Measurements from ENCODE around the gene AUTS2. TPM values are rescaled to one million over a fixed set of nuclear protein-coding genes. Genes with fewer than 3 reads are reported as not detected.

Gene AUTS2
- polyA plus RNA-seq, 1 donor from 2014 or later: 97.3 TPM

GRCh38 chr7:70706698-70707097 is 1108.4 kb downstream of the AUTS2 start:
- Histone ChIP-seq H2AFZ (ENCODE audit: low read depth, low read length) (no peak overlapping the region), H3K9ac (ENCODE audit: low read length) (no peak overlapping the region), H4K20me1 (ENCODE audit: insufficient read depth) (peaks cover 95% of the 10 kb centered on the region), H3F3A (ENCODE audit: insufficient read depth, low read length, poor library complexity, severe bottlenecking) (peaks cover 14% of the 10 kb centered on the region), H3K4me2 (ENCODE audit: low read length) (no peak overlapping the region), H3K27me3 (ENCODE audit: insufficient read depth, low read depth, low read length) (no peaks in the 10 kb centered on the region), H3K9me2 (ENCODE audit: insufficient read depth, low read length) (no peaks in the 10 kb centered on the region), H3K79me2 (replicated peaks; ENCODE audit: insufficient read depth, low read length) (peaks cover 97% of the 10 kb centered on the region), H3K4me3 (ENCODE audit: low read length) (peak overlapping the region; percentile 87), H3K9me3 (ENCODE audit: low read length) (no peaks in the 10 kb centered on the region), H3K27ac (ENCODE audit: low read length) (no peak overlapping the region), H3K36me3 (ENCODE audit: insufficient read depth, low read length) (no peaks in the 10 kb centered on the region)
- TF ChIP-seq MXI1 (conservative IDR thresholded peaks at IDR 0.05; ENCODE audit: poor library complexity, severe bottlenecking): no peak
- no peak for TF ChIP-seq POLR2AphosphoS5 (IDR thresholded peaks at IDR 0.05)
- TF ChIP-seq EP300 (conservative IDR thresholded peaks at IDR 0.05; ENCODE audit: poor library complexity, severe bottlenecking): no peak
- no peak for TF ChIP-seq SMC3 (conservative IDR thresholded peaks at IDR 0.05; ENCODE audit: poor library complexity)
- TF ChIP-seq EZH2 (IDR thresholded peaks at IDR 0.05; ENCODE audit: borderline replicate concordance, insufficient read depth, low read length, poor library complexity, severe bottlenecking): no peak
- TF ChIP-seq REST (IDR thresholded peaks at IDR 0.05; ENCODE audit: borderline replicate concordance): no peak
- no peak for TF ChIP-seq TAF1 (IDR thresholded peaks at IDR 0.05; ENCODE audit: low read depth)
- no peak for TF ChIP-seq RAD21 (conservative IDR thresholded peaks at IDR 0.05)
- TF ChIP-seq CTCF (IDR thresholded peaks at IDR 0.05; ENCODE audit: poor library complexity, severe bottlenecking): no peak

- H2AFZ ChIP-seq (ENCODE audit: low read depth, low read length): no peak overlapping the region
- H3K4me3 ChIP-seq (ENCODE audit: low read length): no peak overlapping the region
- peaks cover 96% of the 10 kb centered on the region for H3K79me2 ChIP-seq (replicated peaks; ENCODE audit: insufficient read depth, low read length)
- H3F3A ChIP-seq (ENCODE audit: insufficient read depth, low read length, poor library complexity, severe bottlenecking): peaks cover 18% of the 10 kb centered on the region
- H3K9ac ChIP-seq (ENCODE audit: low read length): no peak overlapping the region
- H3K36me3 ChIP-seq (ENCODE audit: insufficient read depth, low read length): no peaks in the 10 kb centered on the region
- H3K9me3 ChIP-seq (ENCODE audit: low read length): no peaks in the 10 kb centered on the region
- no peak overlapping the region for H3K4me2 ChIP-seq (ENCODE audit: low read length)
- TF ChIP-seq POLR2AphosphoS5 (IDR thresholded peaks at IDR 0.05): no peak
- no peak for TF ChIP-seq EP300 (conservative IDR thresholded peaks at IDR 0.05; ENCODE audit: poor library complexity, severe bottlenecking)
- TF ChIP-seq SMC3 (conservative IDR thresholded peaks at IDR 0.05; ENCODE audit: poor library complexity): no peak
- TF ChIP-seq CTCF (IDR thresholded peaks at IDR 0.05; ENCODE audit: poor library complexity, severe bottlenecking): no peak
- TF ChIP-seq RAD21 (conservative IDR thresholded peaks at IDR 0.05): no peak
- no peak for TF ChIP-seq MXI1 (conservative IDR thresholded peaks at IDR 0.05; ENCODE audit: poor library complexity, severe bottlenecking)
- TF ChIP-seq TAF1 (IDR thresholded peaks at IDR 0.05; ENCODE audit: low read depth): no peak
- TF ChIP-seq REST (IDR thresholded peaks at IDR 0.05; ENCODE audit: borderline replicate concordance): no peak
- no peak for TF ChIP-seq EZH2 (IDR thresholded peaks at IDR 0.05; ENCODE audit: borderline replicate concordance, insufficient read depth, low read length, poor library complexity, severe bottlenecking)
- H4K20me1 ChIP-seq (ENCODE audit: insufficient read depth): peaks cover 95% of the 10 kb centered on the region
- H3K9me2 ChIP-seq (ENCODE audit: insufficient read depth, low read length): no peaks in the 10 kb centered on the region
- no peaks in the 10 kb centered on the region for H3K27me3 ChIP-seq (ENCODE audit: insufficient read depth, low read depth, low read length)
- no peak overlapping the region for H3K27ac ChIP-seq (ENCODE audit: low read length)
These were observed 1109.6 kb downstream of the AUTS2 start for GRCh38 chr7:70707823-70708243.
